ENCODE data around the gene AFF3. TPM values are rescaled to one million over a fixed set of nuclear protein-coding genes. Genes with fewer than 3 reads are reported as not detected.

The AFF3 gene
- total RNA-seq, 1 experiment from 2014 or later, result not detected

GRCh38 chr2:99554871-99555270 is 587.5 kb downstream of the AFF3 start:
- no peak for DNase-seq (ENCODE audit: low spot score)
- H3K36me3 ChIP-seq (ENCODE audit: insufficient read depth, low read length, poor library complexity, severe bottlenecking), result no peaks in the 10 kb centered on the region
- intact Hi-C loops (cut with micrococcal nuclease; ENCODE audit: unreplicated experiment), result loop anchor here (5.0 kb wide), 2 partner anchors 257 to 707 kb away; no protein-coding TSS in a partner anchor
- no peaks in the 10 kb centered on the region for H3K4me1 ChIP-seq (ENCODE audit: insufficient read depth, low read length, poor library complexity, severe bottlenecking)
- no peak overlapping the region for H3K4me3 ChIP-seq (ENCODE audit: low read depth, low read length, poor library complexity, severe bottlenecking)
- TF ChIP-seq, protein P1, sequence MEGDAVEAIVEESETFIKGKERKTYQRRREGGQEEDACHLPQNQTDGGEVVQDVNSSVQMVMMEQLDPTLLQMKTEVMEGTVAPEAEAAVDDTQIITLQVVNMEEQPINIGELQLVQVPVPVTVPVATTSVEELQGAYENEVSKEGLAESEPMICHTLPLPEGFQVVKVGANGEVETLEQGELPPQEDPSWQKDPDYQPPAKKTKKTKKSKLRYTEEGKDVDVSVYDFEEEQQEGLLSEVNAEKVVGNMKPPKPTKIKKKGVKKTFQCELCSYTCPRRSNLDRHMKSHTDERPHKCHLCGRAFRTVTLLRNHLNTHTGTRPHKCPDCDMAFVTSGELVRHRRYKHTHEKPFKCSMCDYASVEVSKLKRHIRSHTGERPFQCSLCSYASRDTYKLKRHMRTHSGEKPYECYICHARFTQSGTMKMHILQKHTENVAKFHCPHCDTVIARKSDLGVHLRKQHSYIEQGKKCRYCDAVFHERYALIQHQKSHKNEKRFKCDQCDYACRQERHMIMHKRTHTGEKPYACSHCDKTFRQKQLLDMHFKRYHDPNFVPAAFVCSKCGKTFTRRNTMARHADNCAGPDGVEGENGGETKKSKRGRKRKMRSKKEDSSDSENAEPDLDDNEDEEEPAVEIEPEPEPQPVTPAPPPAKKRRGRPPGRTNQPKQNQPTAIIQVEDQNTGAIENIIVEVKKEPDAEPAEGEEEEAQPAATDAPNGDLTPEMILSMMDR (conservative IDR thresholded peaks at IDR 0.05; ENCODE audit: low read depth, low read length), result no peak
- ChIA-PET POLR2A (ENCODE audit: low non-redundant PET) (no interaction called here), CTCF (no interaction called here)
- no TSS peak for BruUV-seq (replicated peaks)
- H3K9me3 ChIP-seq (ENCODE audit: low read depth, low read length, poor library complexity, severe bottlenecking), result no peaks in the 10 kb centered on the region
- no peak overlapping the region for H3K27ac ChIP-seq (ENCODE audit: low read depth, low read length, poor library complexity, severe bottlenecking)
- H3K27me3 ChIP-seq (replicated peaks; ENCODE audit: insufficient read depth, low read depth, low read length, poor library complexity), result peaks cover 26% of the 10 kb centered on the region

GRCh38 chr2:99554238-99554637 is 588.2 kb downstream of the AFF3 start:
- Histone ChIP-seq H3K4me1 (ENCODE audit: insufficient read depth, low read length, poor library complexity, severe bottlenecking) (no peaks in the 10 kb centered on the region), H3K36me3 (ENCODE audit: insufficient read depth, low read length, poor library complexity, severe bottlenecking) (no peaks in the 10 kb centered on the region), H3K27ac (ENCODE audit: low read depth, low read length, poor library complexity, severe bottlenecking) (no peak overlapping the region), H3K27me3 (replicated peaks; ENCODE audit: insufficient read depth, low read depth, low read length, poor library complexity) (peaks cover 31% of the 10 kb centered on the region), H3K4me3 (ENCODE audit: low read depth, low read length, poor library complexity, severe bottlenecking) (no peak overlapping the region), H3K9me3 (ENCODE audit: low read depth, low read length, poor library complexity, severe bottlenecking) (no peaks in the 10 kb centered on the region)
- POLR2A ChIA-PET (ENCODE audit: low non-redundant PET), result no interaction called here
- intact Hi-C loops (cut with micrococcal nuclease; ENCODE audit: unreplicated experiment), result no loop called here
- BruUV-seq (replicated peaks), result no TSS peak
- TF ChIP-seq, protein P1 (conservative IDR thresholded peaks at IDR 0.05; ENCODE audit: low read depth, low read length), result no peak
- TF ChIP-seq EZH2 (IDR thresholded peaks at IDR 0.05; ENCODE audit: borderline replicate concordance, low read depth, low read length, poor library complexity, severe bottlenecking), result no peak
- CTCF ChIA-PET, result no interaction called here
- DNase-seq (ENCODE audit: low spot score), result no peak

DNA sequence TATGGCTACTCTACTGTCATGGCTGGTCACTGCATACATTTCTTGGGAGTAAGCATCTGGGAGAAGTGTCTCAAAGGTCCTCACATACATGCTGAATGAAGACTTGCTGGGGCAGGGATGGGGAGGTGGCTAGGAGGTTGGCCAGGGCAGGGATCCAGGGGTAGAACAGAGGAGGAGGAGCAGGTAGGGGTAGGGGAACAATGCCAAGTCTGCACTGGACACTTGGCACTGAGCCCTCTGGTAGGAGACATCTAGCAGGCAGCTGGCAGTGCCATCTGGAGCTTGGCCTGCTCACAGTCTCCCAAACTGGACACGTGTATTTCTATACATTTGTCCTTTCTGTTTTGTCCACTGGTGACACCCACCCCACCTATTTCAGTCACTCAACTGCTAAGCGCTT is 589.9 kb downstream of the AFF3 start:
- ChIA-PET POLR2A (ENCODE audit: low non-redundant PET) (no interaction called here), CTCF (interaction anchor here (1.0 kb wide), 1 partner anchor 694 kb away, joined by 3 read pairs; no protein-coding TSS in a partner anchor)
- no peaks in the 10 kb centered on the region for H3K4me1 ChIP-seq (ENCODE audit: insufficient read depth, low read length, poor library complexity, severe bottlenecking)
- intact Hi-C loops (cut with micrococcal nuclease; ENCODE audit: unreplicated experiment), result no loop called here
- H3K9me3 ChIP-seq (ENCODE audit: low read depth, low read length, poor library complexity, severe bottlenecking), result no peaks in the 10 kb centered on the region
- peaks cover 34% of the 10 kb centered on the region for H3K27me3 ChIP-seq (replicated peaks; ENCODE audit: insufficient read depth, low read depth, low read length, poor library complexity)
- no peaks in the 10 kb centered on the region for H3K36me3 ChIP-seq (ENCODE audit: insufficient read depth, low read length, poor library complexity, severe bottlenecking)
- no peak for DNase-seq (ENCODE audit: low spot score)
- H3K27ac ChIP-seq (ENCODE audit: low read depth, low read length, poor library complexity, severe bottlenecking), result no peak overlapping the region
- no TSS peak for BruUV-seq (replicated peaks)
- no peak overlapping the region for H3K4me3 ChIP-seq (ENCODE audit: low read depth, low read length, poor library complexity, severe bottlenecking)
- TF ChIP-seq, protein P1 (conservative IDR thresholded peaks at IDR 0.05; ENCODE audit: low read depth, low read length), result no peak
- TF ChIP-seq EZH2 (IDR thresholded peaks at IDR 0.05; ENCODE audit: borderline replicate concordance, low read depth, low read length, poor library complexity, severe bottlenecking), result no peak

All from A673 (cell line).